Middle frontal gyrus (tissue), 1 donor: ENCODE results near the gene SPX.

Experiments
- DNase-seq: peaks from one replicate; pipeline ENCODE4 v3.0.0-alpha.2; 2015; ENCODE audit warnings: low spot score; ENCODE audit errors: extremely low spot score

SPX gene

GRCh38 chr12:21526053-21526452 lies at the start of gene SPX:
Gene SPX (plus strand): TSS chr12:21526296. CDS start chr12:21526473, 177 bp downstream.
- DNase-seq = no peak

- DNase-seq = no peak
Observed at GRCh38 chr12:21476949-21477348, 49.1 kb upstream of the SPX start.

GRCh38 chr12:21478756-21479455 lies 47.2 kb upstream of the SPX start:
- DNase-seq = no peak

GRCh38 chr12:21483531-21483930 lies 42.6 kb upstream of the SPX start:
- no peak for DNase-seq

GRCh38 chr12:21485998-21486397 lies 40.1 kb upstream of the SPX start:
- DNase-seq = no peak

- DNase-seq = no peak
Observed at GRCh38 chr12:21499765-21500164, 26.3 kb upstream of the SPX start.

GRCh38 chr12:21500786-21501257 lies 25.3 kb upstream of the SPX start:
- DNase-seq = no peak

- DNase-seq = peak; percentile 95
Observed at GRCh38 chr12:21501258-21502163, 24.6 kb upstream of the SPX start, which contains the start of the genes GOLT1B and RECQL. Gene GOLT1B (plus strand): TSS chr12:21501789. CDS start chr12:21501924, 135 bp downstream. Gene RECQL (minus strand): TSS chr12:21501635. CDS start chr12:21499570, 2,065 bp downstream.

- DNase-seq = no peak
Observed at GRCh38 chr12:21502164-21502496, 24.0 kb upstream of the SPX start.

- DNase-seq = no peak
Observed at GRCh38 chr12:21502872-21503271, 23.2 kb upstream of the SPX start.

- no peak for DNase-seq
Observed at GRCh38 chr12:21505888-21506287, 20.2 kb upstream of the SPX start.

- DNase-seq = no peak
Observed at GRCh38 chr12:21507849-21508248, 18.2 kb upstream of the SPX start.

GRCh38 chr12:21509768-21510167 lies 16.3 kb upstream of the SPX start:
- DNase-seq = no peak

- DNase-seq = no peak
Observed at GRCh38 chr12:21516281-21516680, 9.8 kb upstream of the SPX start.

GRCh38 chr12:21518451-21518850 lies 7.6 kb upstream of the SPX start:
- DNase-seq = no peak

GRCh38 chr12:21521541-21521940 lies 4.6 kb upstream of the SPX start:
- DNase-seq = no peak

GRCh38 chr12:21523148-21523547 lies 2.9 kb upstream of the SPX start:
- no peak for DNase-seq

- no peak for DNase-seq
Observed at GRCh38 chr12:21526721-21527345, 737 bp downstream of the SPX start.

- peak; percentile 17 for DNase-seq
Observed at GRCh38 chr12:21527451-21528180, 1.5 kb downstream of the SPX start.

- no peak for DNase-seq
Observed at GRCh38 chr12:21528953-21529352, 2.9 kb downstream of the SPX start.

- no peak for DNase-seq
Observed at GRCh38 chr12:21529456-21529855, 3.4 kb downstream of the SPX start.
